COLO668 (cell line): ENCODE results near the gene NBPF4.
"Not testable (repeated sequence)": the region's sequence is repeated elsewhere in the genome, so short reads cannot be mapped to it uniquely, and the experiment has no call there.

Experiments
- DNase-seq: peaks from one replicate; lab custom pipeline; 2025; ENCODE audit not compliant: unreplicated experiment; lab: John Stamatoyannopoulos, UW

NBPF4 gene

DNA sequence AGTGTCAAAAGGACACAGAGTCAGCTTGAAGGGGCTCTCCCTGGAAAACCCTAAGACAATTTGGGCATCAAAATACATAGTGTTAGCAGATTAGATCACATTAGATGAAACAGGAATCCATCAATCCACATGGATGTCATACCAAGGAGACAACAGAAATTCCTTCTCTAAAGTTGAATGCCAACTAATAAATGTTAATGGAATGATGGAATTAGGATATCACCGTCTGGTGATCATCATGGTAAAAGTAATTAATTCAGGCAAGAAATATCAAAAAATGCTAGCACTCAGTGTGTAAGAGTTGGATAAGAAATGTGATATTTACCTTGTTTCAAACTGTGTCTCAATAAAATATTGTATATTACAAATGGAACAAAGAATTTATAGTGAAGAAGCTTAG, 32.9 kb downstream of the NBPF4 start:
- DNase-seq, result no peak

DNA sequence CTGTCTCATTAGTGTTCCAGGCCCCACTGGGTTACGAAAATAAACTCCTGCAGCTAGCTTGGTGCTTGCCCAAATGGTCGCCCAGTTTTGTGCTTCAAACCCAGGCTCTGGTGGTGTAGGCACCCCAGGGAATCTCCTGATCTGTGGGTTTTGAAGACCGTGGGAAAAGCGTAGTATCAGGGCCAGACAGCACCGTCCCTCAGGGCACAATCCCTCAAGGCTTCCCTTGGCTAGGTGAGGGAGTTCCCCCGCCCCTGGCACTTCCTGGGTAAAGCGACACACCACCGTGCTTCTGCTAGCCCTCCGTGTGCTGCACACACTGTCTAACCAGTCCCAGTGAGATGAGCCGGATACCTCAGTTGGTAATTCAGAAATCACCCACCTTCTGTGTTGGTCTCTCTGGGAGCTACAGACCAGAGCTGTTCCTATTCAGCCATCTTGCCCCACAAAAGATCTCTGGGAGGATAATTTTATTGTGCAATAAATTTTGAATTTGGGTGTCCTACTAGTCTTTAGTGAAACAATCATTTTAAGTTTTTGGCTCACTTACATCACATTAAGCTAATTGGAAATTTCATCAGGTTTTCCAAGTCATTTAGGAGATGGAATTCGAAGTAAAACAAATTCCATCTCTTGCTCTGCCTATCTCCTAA, 34.3 kb downstream of the NBPF4 start:
- no peak for DNase-seq

DNA sequence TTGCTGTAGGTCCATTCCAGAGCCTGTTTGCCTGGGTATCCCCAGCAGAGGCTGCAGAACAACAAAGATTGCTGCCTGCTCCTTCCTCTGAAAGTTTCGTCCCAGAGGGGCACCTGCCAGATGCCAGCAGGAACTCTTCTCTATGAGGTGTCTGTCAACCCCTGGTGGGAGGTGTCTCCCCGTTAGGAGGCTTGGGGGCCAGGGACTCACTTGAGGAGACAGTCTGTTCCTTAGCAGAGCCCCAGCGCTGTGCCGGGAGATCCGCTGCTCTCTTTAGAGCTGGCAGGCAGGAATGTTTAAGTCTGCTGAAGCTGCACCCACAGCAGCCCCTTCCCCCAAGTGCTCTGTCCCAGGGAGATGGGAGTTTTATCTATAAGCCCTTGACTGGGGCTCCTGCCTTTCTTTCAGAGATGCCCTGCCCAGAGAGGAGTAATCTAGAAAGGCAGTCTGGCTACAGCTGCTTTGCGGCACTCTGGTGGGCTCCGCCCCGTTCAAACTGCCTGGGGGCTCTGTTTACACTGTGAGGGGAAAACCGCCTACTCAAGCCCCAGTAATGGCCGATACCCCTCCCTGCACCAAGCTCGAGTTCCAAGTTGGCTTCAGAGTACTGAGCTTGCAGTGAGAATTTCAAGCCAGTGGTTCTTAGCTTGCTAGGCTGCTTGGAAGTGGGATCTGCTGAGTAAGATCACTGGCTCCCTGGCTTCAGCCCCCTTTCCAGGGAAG, 35.0 kb downstream of the NBPF4 start:
- no peak for DNase-seq

DNA sequence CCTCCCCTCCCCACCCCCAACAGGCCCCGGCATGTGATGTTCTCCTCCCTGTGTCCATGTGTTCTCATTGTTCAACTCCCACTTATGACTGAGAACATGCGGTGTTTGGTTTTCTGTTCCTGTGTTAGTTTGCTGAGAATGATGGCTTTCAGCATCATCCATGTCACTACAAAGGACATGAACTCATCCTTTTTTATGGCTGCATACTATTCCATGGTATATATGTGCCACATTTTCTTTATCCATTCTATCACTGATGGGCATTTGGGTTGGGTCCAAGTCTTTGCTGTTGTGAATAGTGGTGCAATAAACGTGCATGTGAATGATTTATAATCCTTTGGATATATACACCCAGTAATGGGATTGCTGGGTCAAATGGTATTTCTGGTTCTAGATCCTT, 40.3 kb downstream of the NBPF4 start:
- DNase-seq, result not testable (repeated sequence)

DNA sequence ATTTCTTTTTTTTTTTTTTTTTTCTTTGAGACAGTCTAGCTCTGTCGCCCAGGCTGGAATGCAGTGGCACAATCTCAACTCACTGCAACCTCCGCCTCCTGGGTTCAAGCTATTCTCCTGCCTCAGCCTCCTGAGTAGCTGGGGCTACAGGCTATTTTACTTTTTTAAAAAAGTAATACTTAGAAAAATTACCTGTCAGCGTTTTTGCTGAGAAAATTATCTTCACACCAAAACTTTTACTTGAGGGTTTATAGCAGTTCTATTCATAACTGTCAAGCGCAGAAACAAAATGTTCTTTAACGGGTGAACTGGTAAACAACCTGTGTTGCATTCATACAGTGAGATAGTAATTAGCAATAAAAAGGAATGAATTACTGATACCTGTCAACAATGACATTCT, 42.2 kb downstream of the NBPF4 start:
- DNase-seq, result no peak

DNA sequence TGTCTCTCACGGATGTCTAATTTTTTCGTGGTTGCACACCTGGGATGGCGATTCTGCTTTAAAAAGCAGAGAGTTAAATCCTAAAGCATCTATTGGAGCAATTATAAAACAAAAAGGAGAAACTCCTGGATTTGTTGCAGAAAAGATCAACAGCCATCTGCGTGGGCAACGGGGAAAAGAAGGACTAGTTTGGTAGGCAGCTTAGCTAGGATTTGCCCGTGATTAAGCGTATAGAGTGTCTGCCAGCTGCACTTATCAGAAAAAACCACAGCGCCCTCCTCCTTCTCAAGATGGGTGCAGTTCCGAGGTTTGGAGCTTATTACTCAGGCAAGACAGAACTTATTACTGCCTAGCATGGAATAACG, 43.2 kb downstream of the NBPF4 start:
- DNase-seq, result peak; percentile 38

DNA sequence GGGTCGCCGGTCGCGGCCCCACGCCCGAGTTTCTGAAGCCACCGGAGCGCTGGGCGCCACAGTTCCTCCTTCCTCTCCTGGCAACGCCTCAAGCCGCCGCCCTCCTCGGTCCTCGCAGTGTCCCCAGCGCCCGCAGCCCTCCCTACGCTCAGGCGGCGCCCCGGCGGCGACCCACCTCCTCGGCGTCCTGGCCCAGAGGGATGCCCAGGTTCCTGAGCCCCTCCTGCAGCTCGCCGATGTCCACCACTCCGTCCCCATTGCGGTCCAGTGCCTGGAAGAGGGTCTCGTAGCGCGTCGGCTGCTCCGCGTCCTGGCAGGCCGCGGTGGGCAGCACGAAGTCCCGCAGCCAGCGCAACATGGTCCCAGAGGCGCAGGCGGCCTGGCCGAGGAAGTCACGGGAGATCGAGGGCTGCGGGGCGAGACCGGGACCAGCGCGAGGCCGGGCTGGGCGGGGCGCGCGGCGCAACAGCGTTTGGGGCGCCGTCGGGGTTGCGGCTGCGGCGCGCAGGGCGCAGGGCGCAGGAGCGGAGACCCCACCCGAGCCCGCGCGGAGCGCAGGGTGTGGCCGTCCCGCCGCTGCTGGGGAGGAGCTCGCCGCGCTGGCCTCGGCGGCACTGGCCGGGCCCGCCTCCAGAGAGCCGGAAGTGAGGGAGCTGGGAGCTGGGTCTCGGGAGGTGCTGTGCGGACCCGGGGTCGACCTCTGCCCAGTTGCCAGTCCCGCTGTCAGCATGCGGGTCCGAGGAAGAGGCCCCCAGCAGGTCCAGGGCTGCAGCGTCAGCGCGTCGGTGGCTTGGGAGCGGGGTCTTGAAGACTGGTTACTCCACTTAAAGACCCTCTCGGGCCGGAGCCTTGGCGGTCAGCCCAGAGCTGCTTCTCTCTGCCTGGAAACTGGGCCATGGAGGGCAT, 43.8 kb downstream of the NBPF4 start, which contains the start of gene SLC25A24:
Gene SLC25A24, minus strand, starts transcription at position 563 of the 906 bp plus-strand sequence. Its CDS starts 205 bp downstream, at position 358.
- DNase-seq, result peak; percentile 91

DNA sequence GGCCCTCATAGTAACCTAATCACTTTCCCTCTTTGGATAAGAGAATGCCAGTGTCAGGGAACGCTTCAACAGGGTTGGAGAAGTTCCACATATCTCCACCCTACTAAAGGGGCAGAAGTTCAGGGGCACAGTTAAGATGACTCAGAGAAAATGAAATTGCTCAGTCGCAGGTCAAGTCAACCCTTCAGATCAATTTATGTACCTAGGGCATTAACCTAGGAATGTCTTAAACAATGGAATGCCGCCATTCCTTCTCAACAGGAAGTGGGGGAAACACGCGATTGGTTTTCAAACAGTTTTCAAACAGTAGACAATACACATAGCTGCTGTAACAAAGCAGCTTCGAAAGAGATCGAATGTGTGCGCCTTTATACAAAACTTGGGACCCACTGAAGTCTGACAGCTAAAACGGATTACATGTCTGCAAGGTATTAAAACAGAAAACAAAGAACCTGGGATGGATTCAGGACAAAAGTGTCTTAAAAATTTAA, 44.6 kb downstream of the NBPF4 start:
- DNase-seq, result no peak

DNA sequence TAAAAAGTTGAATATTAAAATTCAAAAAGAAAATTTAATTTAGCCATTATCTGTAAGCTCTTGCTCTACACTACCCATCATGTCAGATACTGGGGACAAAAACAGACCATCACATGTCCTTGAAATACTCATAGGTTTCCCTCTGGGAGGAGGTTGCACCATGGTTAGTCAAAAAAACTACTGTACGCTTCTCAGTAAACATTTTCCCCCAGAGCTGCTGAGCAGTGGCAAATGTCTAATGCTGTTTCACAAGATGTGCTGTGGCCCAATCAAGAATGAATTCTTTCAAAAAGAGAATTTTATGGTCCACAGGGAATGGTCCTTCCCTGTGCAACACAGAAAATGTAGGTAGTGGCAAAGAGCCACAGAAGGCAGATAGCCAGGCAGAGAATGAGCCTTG, 49.8 kb downstream of the NBPF4 start:
- no peak for DNase-seq

DNA sequence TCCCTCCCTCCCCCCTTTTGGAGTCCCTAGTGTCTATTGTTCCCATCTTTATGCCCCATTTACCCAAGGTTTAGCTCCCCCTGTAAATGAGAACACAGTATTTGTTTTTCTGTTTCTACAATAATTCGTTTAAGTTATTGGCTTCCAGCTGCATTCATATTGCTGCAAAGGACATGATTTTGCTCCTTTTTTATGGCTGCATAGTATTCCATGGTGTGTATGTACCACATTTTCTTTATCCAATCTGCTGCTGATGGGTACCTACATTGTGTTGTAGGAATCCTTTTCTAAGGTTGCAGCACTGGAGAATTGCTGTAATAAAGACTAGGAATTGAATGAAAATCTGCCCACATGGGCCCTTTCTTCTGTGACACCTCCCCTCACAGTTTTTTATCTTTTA, 50.5 kb downstream of the NBPF4 start:
- DNase-seq, result no peak

DNA sequence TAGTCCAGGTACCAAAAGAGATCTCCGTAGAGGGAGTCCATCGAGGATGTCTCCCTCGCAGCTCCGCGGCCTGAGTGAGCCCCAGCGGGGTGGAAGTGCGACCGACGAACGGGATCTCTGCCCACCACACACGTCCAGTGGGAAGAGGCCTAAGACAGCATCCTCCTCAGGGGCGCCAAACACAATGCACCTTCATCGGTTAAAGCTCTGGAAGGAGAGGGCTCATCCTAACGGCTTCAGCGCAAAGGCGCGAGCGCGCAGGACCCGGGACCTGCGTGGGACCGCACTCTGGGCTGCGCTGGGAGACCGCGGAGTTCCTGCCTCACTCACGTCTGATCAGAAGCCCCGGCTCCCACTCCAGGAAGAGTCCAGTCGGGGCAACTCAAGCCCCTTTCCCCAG, 51.3 kb downstream of the NBPF4 start:
- no peak for DNase-seq

DNA sequence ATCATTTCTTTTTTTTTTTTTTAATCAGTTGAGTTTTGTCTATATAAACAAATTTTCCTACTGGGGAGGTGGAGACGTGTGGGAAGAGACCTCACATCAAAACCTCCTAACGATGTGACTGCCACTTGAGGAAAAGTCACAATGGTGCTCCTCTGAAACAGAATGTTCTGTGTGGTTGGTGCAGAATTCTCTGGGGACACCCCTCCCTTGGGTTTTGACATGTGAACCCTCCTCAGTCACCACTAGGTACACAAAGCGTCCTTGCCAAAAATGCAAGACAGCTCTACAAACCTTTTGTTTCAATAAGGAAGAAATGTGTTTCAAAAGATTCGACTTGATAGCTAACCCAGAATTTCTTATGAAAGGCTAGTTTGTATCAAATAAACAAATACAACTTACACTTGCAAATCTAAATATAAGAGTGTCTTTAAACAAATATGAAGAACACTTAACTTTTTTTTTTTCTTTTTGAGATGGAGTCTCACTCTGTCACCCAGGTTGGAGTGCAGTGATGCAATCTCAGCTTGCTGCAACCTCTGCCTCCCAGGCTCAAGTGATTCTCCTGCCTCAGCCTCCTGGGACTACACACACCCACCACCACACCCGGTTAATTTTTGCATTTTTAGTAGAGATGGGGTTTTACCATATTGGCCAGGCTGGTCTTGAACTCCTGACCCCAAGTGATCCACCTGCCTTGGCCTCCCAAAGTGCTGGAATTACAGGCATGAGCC, 53.0 kb downstream of the NBPF4 start:
- no peak for DNase-seq

DNA sequence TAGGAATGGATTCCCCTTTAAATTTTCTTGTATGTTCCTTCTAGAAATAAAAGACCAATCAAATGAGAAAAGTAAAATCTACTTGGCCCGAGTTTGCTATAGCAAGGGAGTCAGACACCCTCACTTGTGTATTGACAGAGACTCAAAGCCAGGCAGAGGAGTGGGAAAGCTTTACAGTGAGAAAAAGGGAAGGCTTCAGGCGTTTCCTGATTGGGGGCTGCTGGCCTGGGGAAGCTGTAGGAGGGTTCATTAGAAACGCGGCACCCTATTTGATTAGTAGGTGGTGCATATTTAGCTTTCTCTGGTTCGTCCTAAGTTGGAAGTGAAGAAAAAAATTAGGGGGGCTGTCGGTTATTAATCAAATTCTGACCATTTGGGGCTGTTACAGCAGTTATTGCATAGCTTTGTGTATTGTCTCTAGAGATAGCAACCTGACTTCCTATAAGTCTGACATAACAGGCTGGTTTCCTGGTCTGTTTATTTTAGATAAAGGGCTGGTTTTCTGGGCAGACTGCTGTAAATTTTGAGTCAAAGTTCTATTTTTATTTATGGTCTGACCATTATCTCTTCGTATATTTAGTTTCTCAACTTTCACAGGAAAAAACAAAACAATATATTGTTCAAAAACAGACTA, 53.8 kb downstream of the NBPF4 start:
- DNase-seq, result no peak

DNA sequence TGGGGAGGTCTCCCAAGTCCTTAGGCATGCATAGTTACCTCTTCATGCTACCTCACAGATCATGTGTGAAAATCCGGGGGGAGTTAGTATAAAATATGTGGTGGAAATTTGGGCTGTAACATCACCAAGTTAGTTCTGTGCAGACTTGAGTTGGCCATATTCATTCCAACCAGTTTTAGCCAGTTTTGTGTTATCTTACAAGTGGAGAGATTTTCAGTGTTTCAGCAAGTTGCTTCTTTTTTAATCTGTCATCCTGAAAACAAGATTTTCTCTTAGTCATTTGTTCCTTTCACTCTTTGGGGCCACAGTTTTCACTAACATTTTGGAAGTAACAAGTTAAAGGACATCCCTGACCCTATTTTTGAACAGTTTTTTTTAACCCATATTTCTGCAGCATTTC, 55.1 kb downstream of the NBPF4 start:
- DNase-seq, result no peak

DNA sequence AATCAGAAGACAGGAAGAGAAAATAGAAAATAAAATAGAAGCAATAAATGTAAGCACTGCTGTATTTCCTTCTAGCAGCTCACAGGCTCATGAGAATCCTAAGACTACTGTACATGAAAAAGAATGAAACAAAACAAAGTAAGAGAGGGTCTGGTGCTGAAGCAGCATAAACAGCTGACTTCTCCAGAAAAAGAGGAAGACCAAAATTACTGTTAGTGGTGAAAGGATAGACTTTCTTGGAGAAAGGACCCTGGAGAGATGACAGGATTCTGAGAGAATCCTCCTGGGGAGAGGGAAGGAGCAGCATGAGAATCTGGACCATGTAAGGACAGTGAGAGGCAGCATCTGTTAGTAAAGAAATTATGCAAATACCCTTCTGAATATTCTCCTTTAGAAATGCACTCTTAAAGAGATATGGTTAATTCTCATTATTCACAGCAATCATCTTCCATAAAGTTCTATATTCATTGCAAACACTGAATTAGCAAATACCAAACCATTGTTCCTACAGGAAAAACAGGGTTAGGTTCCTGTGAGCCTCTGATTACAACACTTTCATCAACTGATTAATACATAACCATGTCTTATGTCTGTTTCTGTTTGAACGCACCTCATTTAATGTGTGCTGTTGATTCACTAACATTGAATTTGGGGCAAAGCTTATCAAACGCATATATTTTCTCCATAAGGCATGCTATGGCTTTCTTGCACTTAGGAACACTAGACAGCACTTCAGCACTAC, 60.7 kb downstream of the NBPF4 start:
- no peak for DNase-seq

DNA sequence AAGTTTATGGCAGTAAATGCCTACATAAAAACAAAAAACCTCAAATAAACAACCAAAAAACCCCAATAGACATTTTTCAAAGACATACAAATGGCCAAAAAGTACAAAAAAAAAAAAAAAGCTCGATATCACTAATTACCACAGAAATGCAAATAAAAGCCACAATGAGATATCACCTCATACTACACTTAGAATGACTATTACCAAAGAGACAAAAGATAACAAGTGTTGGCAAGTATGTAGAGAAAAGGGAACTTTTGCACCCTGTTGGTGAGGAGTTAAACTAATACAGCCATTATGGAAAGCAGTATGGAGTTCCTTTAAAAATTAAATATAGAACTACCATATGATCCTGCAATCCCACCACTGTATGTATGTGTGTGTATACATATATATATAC, 64.9 kb downstream of the NBPF4 start:
- no peak for DNase-seq
